ENCODE data around the gene FLVCR2.

Gene FLVCR2

DNA sequence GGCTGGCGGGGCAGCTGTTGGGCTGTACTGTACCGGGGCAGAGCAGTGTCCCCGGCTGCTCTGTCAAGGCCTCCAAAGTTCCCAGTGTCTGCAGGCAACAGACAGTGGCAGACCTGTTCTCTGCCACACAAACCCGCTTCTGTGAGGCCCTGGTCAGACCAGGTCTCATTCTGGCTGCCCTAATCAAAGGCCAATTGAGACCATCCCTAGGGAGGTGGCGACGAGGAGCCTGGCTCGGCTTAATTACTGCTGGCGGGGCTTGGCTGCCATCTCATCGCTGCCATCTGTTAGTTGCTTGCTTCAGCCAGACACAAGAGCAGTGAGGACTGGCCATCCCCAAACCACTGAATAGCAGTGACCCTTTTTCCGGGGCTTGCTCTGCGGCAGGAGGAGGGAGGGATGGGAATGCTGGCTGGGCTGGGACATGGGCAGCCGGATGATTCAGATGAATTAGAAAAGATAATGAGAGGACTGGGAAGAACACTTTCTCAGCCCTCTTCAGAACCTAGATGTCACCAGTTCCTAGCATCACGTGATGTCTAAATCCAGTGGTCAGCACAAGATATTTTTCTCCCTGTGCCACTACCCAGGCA, 57.8 kb downstream of the FLVCR2 start:
- Histone ChIP-seq H3K27me3 (ENCODE audit: low read depth) (no peaks in the 10 kb centered on the region), H3K9me3 (no peaks in the 10 kb centered on the region), H3K4me1 (no peaks in the 10 kb centered on the region), H3K36me3 (replicated peaks) (no peaks in the 10 kb centered on the region), H3K4me3 (no peak overlapping the region)
- in situ Hi-C loops (cut with MboI; ENCODE audit: low sequenced_read_pairs): no loop called here
- DNase-seq (ENCODE audit: low spot score in 2 of 2): no peak

- no peaks in the 10 kb centered on the region for H3K4me1 ChIP-seq
- H3K4me3 ChIP-seq: no peak overlapping the region
- no peaks in the 10 kb centered on the region for H3K36me3 ChIP-seq (replicated peaks)
- DNase-seq (ENCODE audit: low spot score in 2 of 2): no peak
- H3K9me3 ChIP-seq: no peaks in the 10 kb centered on the region
- H3K27me3 ChIP-seq (ENCODE audit: low read depth): no peaks in the 10 kb centered on the region
- in situ Hi-C loops (cut with MboI; ENCODE audit: low sequenced_read_pairs): no loop called here
These were observed 62.5 kb downstream of the FLVCR2 start for GRCh38 chr14:75640876-75641275.

- in situ Hi-C loops (cut with MboI; ENCODE audit: low sequenced_read_pairs): no loop called here
- no peaks in the 10 kb centered on the region for H3K27me3 ChIP-seq (ENCODE audit: low read depth)
- H3K4me1 ChIP-seq: no peaks in the 10 kb centered on the region
- H3K4me3 ChIP-seq: no peak overlapping the region
- H3K36me3 ChIP-seq (replicated peaks): no peaks in the 10 kb centered on the region
- H3K9me3 ChIP-seq: no peaks in the 10 kb centered on the region
- no peak for DNase-seq (ENCODE audit: low spot score in 2 of 2)
These were observed 65.6 kb downstream of the FLVCR2 start for GRCh38 chr14:75643985-75644384.

DNA sequence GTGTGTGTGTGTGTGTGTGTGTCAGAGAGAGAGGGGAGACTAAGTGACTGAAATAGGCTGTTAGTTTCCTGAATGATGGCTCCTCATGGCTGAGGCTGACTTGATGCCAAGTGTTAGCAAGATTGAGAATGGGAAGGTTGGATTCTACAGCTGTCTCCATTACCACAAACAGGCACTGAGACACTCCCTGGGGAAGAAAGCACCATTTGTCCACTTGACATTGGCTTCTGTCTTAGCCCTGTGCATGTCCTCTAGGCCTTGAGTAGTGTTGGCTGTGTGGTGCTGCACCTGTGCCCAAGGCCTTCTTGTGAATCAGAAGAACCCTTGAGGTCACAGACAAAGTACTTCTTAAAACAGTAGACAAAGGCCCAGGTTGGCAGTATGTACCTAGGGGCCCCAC, 66.6 kb downstream of the FLVCR2 start:
- DNase-seq (ENCODE audit: low spot score in 2 of 2): no peak
- in situ Hi-C loops (cut with MboI; ENCODE audit: low sequenced_read_pairs): no loop called here
- no peaks in the 10 kb centered on the region; the same call in 1 of the 2 replicates for H3K36me3 ChIP-seq (replicated peaks)
- H3K9me3 ChIP-seq: no peaks in the 10 kb centered on the region
- no peaks in the 10 kb centered on the region for H3K27me3 ChIP-seq (ENCODE audit: low read depth)
- no peaks in the 10 kb centered on the region for H3K4me1 ChIP-seq
- H3K4me3 ChIP-seq: no peak overlapping the region

GRCh38 chr14:75646762-75647161, 68.3 kb downstream of the FLVCR2 start:
- H3K36me3 ChIP-seq (replicated peaks): peaks cover 11% of the 10 kb centered on the region

GRCh38 chr14:75647640-75648039, 69.2 kb downstream of the FLVCR2 start:
- Histone ChIP-seq H3K9me3 (no peaks in the 10 kb centered on the region), H3K27me3 (ENCODE audit: low read depth) (no peaks in the 10 kb centered on the region), H3K4me3 (no peak overlapping the region), H3K4me1 (no peaks in the 10 kb centered on the region), H3K36me3 (replicated peaks) (peaks cover 18% of the 10 kb centered on the region)
- no peak for DNase-seq (ENCODE audit: low spot score in 2 of 2)
- in situ Hi-C loops (cut with MboI; ENCODE audit: low sequenced_read_pairs): no loop called here

More at GRCh38 chr14:75646762-75647161, 68.3 kb downstream of the FLVCR2 start:
- no peak overlapping the region for H3K4me3 ChIP-seq
- no peaks in the 10 kb centered on the region for H3K9me3 ChIP-seq
- no peak for DNase-seq (ENCODE audit: low spot score in 2 of 2)
- H3K4me1 ChIP-seq: no peaks in the 10 kb centered on the region
- no peaks in the 10 kb centered on the region for H3K27me3 ChIP-seq (ENCODE audit: low read depth)
- in situ Hi-C loops (cut with MboI; ENCODE audit: low sequenced_read_pairs): no loop called here

DNA sequence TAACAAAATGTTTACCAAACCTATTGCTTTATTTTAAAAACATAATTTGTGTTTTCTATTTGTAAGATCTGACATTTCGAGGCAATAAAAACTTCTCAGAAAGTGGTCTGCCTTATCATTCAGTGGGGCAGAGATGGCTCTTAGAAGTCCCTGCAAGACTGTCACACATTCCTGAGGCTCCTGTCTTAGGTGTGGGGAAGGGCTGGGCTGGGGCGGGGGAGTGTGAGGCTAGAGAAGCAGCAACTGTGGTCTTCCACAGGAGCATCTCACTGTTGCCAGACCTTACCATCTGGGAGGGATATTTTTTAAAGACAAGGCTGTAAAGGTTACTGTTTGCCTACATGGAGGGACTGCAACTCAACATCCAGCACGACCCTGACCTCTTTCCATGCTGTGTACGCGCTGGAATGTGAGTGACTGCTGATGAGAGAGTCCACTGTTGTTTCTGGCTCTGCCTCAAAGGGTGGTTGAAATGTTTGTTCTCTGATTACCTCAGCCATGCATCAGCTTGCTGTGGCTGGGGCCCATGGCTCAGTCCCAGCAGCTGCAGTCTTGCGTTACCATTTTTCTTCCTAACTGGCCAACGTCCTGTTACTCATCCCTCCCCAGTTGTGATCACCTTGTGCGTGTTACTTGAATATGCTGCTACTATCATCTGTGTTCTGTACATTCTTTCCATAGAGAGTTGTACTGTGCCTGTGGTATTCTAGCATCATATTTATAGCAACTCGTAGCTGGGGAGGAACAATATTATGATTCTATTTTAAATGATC, 69.8 kb downstream of the FLVCR2 start:
- Histone ChIP-seq H3K27me3 (ENCODE audit: low read depth) (no peaks in the 10 kb centered on the region), H3K9me3 (no peaks in the 10 kb centered on the region), H3K4me3 (no peak overlapping the region), H3K4me1 (no peaks in the 10 kb centered on the region), H3K36me3 (replicated peaks) (peaks cover 22% of the 10 kb centered on the region)
- in situ Hi-C loops (cut with MboI; ENCODE audit: low sequenced_read_pairs): no loop called here
- DNase-seq (ENCODE audit: low spot score in 2 of 2): no peak

- peaks cover 33% of the 10 kb centered on the region for H3K36me3 ChIP-seq (replicated peaks)
These were observed 70.9 kb downstream of the FLVCR2 start for GRCh38 chr14:75649337-75649736.

DNA sequence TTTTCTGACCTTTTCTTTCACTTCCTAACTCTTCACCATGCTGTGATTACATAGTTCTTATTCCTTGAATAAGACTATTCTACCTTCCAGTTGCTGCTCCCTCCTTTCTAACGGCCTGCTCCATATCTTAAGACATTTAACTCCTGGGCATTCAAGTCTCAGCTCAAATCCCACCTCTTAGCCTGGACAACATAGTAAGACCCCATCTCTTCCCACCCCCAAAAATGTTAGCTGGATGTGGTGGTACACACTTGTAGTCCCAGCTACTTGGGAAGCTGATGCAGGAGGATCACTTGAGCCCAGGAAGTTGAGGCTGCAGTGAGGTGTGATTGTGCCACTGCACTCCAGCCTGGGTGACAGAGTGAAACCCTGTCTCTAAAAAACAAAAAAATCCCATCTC, 71.4 kb downstream of the FLVCR2 start:
- in situ Hi-C loops (cut with MboI; ENCODE audit: low sequenced_read_pairs): loop anchor here (25.0 kb wide), 1 partner anchor 512 kb away; the partner anchor contains the start of gene NEK9
- Histone ChIP-seq H3K9me3 (no peaks in the 10 kb centered on the region), H3K4me3 (no peak overlapping the region), H3K27me3 (ENCODE audit: low read depth) (no peaks in the 10 kb centered on the region), H3K4me1 (no peaks in the 10 kb centered on the region), H3K36me3 (replicated peaks) (peaks cover 36% of the 10 kb centered on the region)
- DNase-seq (ENCODE audit: low spot score in 2 of 2): no peak

More at GRCh38 chr14:75649337-75649736, 70.9 kb downstream of the FLVCR2 start:
- in situ Hi-C loops (cut with MboI; ENCODE audit: low sequenced_read_pairs): no loop called here
- Histone ChIP-seq H3K4me3 (no peak overlapping the region), H3K4me1 (no peaks in the 10 kb centered on the region), H3K9me3 (no peaks in the 10 kb centered on the region), H3K27me3 (ENCODE audit: low read depth) (no peaks in the 10 kb centered on the region)
- DNase-seq (ENCODE audit: low spot score in 2 of 2): no peak

DNA sequence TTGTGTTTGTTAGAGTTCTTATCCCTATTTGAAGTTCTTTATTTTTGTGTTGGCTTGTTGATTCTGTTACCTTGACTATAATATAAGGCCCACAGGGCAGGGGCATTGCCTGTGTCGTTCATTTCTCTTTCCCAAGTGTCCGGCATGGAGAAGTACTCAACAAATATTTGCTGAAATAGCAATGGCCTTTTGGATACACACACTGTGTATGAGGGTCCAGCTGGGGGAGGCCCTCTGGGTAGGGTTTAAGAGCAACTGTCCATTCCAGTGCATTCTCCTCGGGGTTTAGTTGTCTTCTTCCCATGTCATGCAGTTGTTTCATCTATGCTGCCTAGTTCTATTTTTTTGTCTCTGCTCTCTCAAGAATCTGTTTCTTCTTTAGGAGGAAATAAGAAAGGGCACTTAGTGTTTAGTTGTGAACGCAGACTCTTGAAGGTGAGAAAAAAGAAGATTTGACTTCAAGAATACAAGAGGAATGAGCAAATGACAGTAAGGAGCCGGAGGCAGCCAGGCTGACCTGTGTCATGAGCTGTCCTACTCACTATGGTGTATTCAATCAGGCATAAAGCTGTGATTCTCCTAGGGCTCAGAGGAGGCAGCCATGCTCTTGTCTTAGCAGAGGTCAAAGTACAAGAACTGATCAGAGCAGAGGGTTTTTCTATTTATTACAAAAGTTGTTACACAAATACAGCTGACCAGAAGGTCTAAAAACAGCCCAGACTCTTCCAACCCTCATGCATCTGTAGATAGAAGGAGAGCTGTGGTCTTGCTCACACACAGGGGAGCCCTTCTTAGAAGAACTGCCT, 72.0 kb downstream of the FLVCR2 start:
- H3K36me3 ChIP-seq (replicated peaks): peaks cover 38% of the 10 kb centered on the region
- H3K4me1 ChIP-seq: no peaks in the 10 kb centered on the region
- H3K4me3 ChIP-seq: no peak overlapping the region
- in situ Hi-C loops (cut with MboI; ENCODE audit: low sequenced_read_pairs): loop anchor here (25.0 kb wide), 1 partner anchor 513 kb away; the partner anchor contains the start of gene NEK9
- no peak for DNase-seq (ENCODE audit: low spot score in 2 of 2)
- no peaks in the 10 kb centered on the region for H3K9me3 ChIP-seq
- H3K27me3 ChIP-seq (ENCODE audit: low read depth): no peaks in the 10 kb centered on the region

- DNase-seq (ENCODE audit: low spot score in 2 of 2): no peak
- H3K27me3 ChIP-seq (ENCODE audit: low read depth): no peaks in the 10 kb centered on the region
- H3K4me3 ChIP-seq: no peak overlapping the region
- H3K9me3 ChIP-seq: no peaks in the 10 kb centered on the region
- in situ Hi-C loops (cut with MboI; ENCODE audit: low sequenced_read_pairs): loop anchor here (25.0 kb wide), 1 partner anchor 516 kb away; the partner anchor contains the start of gene NEK9
- H3K4me1 ChIP-seq: no peaks in the 10 kb centered on the region
- H3K36me3 ChIP-seq (replicated peaks): peaks cover 38% of the 10 kb centered on the region
These were observed 75.1 kb downstream of the FLVCR2 start for GRCh38 chr14:75653563-75653962.

- DNase-seq (ENCODE audit: low spot score in 2 of 2): peak; percentile 19 to 83
- Histone ChIP-seq H3K4me3 (no peak overlapping the region), H3K9me3 (no peaks in the 10 kb centered on the region), H3K27me3 (ENCODE audit: low read depth) (no peaks in the 10 kb centered on the region), H3K36me3 (replicated peaks) (peaks cover 38% of the 10 kb centered on the region), H3K4me1 (no peaks in the 10 kb centered on the region)
- in situ Hi-C loops (cut with MboI; ENCODE audit: low sequenced_read_pairs): loop anchor here (25.0 kb wide), 1 partner anchor 517 kb away; the partner anchor contains the start of gene NEK9
These were observed 75.8 kb downstream of the FLVCR2 start for GRCh38 chr14:75654127-75654732.

GRCh38 chr14:75655235-75655634, 76.8 kb downstream of the FLVCR2 start:
- Histone ChIP-seq H3K4me1 (peaks cover 6% of the 10 kb centered on the region; the same call in 1 of the 2 replicates), H3K9me3 (no peaks in the 10 kb centered on the region), H3K4me3 (no peak overlapping the region), H3K27me3 (ENCODE audit: low read depth) (no peaks in the 10 kb centered on the region), H3K36me3 (replicated peaks) (peaks cover 36% of the 10 kb centered on the region)
- in situ Hi-C loops (cut with MboI; ENCODE audit: low sequenced_read_pairs): loop anchor here (25.0 kb wide), 1 partner anchor 518 kb away; the partner anchor contains the start of gene NEK9
- DNase-seq (ENCODE audit: low spot score in 2 of 2): no peak
